ENCODE data around the gene KLF17.

The KLF17 gene

DNA sequence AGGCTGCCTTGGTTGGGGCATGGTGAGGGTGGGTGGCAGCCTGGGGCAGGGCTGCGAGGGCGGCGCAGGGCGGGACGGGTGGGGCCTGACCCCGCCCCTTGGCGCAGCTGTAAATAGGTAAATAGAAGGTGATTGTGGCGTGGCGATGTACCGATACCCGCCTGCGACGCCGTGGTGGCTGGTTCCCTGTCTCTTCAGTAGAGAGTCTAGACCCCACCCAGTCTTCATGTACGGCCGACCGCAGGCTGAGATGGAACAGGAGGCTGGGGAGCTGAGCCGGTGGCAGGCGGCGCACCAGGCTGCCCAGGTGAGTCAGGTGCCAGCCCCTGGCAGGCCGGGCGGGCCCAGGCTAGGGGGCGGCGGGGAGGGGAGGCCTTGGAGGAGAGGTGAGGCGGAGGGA lies at the start of gene KLF17:
Gene KLF17 (plus strand): TSS at position 140 of the 400 bp plus-strand sequence. CDS start 87 bp downstream, at position 227.
- no peak for DNase-seq

DNA sequence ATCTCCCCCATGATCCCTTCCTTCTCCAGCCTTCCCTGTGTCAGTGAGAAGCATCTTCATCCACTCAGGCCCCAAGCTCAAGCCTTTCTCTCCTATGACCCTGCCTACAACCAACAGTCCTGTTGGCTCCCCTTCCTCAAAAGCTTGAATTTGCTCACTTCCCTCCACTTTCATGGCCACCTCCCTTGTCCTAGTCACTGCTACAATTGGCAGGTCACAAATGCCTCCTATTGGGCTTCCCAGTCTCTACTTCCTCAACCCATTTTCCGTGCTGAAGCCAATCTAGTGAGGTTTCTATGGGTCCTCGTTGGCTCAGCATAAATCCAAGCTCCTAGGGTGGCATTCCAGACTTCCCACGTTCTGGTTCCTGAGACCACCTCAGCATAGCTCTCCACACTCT lies 47.2 kb upstream of the KLF17 start:
- no peak for DNase-seq

DNA sequence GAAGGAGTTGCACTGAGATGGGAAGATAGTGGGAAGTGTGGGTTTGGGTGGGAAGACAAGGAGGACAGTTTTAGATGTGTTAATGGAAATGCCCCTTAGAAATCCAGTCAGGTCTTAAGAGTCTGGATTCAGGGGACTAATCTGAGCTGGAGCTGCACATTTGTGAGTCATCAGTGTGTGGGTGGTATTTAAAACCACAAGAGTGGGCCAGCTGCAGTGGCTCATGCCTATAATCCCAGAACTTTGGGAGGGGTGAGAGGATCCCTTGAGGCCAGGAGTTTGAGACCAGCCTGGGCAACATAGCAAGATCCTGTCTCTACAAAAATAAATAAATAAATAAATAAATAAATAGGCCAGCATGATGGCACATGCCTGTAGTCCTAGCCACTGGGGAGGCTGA lies 46.4 kb upstream of the KLF17 start:
- DNase-seq, result no peak

- no peak for DNase-seq
Observed at GRCh38 chr1:44072821-44073220, 45.8 kb upstream of the KLF17 start.

DNA sequence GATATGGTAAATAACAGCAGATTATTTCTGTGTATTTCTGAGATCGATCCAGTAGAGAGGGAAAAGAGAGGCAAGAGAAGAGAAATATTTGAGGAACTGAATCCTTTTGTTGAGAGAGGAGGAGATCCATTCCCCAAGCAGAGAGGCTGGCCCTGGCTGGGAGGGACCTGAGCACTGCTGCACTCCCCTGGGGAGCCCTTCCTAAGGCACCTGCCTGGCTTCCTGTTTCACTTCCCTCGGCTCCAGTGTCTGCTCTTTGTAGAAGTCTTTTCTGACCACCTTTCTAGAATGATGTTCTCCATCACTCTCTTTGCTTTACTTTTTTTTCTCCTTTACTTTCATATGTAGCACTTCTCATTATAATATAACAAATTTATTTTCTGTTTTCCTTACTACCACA lies 45.1 kb upstream of the KLF17 start:
- DNase-seq, result no peak

DNA sequence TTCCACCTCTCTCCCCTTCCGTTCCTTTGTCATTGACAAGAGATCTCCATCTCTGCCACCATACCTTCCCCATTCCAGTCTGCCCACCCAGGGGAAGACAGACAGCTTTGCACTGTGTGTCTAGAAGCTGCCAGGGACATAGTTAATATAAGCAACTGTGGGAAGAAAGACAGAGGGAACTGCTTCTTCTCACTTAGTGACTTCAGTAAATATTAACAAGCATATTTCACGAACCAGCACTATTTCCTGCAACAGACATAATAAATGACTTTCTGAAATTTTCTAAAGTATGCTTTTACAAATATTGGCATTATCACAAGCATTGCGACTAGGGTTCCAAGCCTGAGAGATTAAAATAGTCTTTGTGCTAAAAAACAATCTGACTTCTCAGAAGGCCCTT lies 44.2 kb upstream of the KLF17 start:
- DNase-seq, result no peak

GRCh38 chr1:44076066-44076465 lies 42.6 kb upstream of the KLF17 start:
- DNase-seq, result no peak

DNA sequence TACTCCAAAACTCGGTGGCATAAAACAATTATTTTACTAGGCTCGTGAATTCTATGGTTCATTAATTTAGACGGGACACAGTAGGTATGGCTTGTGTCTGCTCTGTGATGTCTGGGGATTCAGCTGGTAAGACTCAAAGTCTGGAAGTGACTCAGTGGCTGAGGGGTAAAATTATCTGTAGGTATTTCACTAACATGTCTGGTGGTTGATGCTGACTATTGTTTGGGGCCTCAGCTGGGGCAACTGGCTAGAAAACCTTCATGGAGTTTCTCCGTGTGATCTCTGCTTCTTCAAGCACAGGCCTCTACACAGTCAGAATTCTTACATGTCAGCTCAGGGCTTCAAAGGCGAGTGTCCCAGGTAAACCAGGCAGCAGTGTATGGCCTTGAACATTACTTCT lies 41.2 kb upstream of the KLF17 start:
- no peak for DNase-seq

DNA sequence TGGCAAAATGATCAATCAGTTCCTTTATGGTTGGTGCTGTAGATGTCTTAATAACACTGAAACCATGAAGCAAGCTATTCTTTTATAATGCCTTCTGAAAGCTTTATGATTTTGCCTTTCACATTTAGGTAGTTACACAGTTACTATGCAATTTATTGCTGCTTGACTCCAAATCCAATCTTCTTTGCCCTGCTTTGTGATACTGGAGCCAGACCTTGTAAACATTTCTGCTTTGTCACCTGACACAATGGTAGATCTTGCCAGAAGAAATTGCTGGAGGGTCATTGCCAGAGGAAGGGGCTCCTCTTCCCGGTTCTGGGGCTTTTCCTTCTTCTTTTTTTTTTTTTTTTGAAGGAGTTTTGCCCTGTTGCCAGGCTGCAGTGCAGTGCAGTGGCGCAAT lies 40.5 kb upstream of the KLF17 start:
- DNase-seq, result no peak

DNA sequence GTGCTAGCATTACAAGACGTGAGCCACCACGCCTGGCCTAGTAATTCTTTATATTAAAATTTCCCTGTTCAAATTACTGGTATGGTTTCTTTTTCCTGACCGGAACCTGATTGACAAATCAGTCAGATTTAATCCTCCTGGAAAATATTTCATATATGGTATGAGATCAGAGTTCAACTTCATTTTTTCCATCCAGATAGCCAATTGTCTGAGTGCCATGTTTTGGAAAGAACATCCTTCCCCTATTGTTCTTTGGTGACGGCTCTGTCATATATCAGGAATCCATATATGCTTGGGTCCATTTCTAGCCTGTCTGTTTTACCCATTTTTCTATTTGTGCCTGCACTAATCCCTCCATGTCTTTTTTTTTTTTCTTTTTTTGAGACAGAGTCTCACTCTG lies 39.1 kb upstream of the KLF17 start:
- no peak for DNase-seq

- DNase-seq, result no peak
Observed at GRCh38 chr1:44084998-44085675, 33.5 kb upstream of the KLF17 start.

- DNase-seq, result no peak
Observed at GRCh38 chr1:44086692-44087474, 31.7 kb upstream of the KLF17 start.

- no peak for DNase-seq
Observed at GRCh38 chr1:44089371-44090048, 29.1 kb upstream of the KLF17 start.

DNA sequence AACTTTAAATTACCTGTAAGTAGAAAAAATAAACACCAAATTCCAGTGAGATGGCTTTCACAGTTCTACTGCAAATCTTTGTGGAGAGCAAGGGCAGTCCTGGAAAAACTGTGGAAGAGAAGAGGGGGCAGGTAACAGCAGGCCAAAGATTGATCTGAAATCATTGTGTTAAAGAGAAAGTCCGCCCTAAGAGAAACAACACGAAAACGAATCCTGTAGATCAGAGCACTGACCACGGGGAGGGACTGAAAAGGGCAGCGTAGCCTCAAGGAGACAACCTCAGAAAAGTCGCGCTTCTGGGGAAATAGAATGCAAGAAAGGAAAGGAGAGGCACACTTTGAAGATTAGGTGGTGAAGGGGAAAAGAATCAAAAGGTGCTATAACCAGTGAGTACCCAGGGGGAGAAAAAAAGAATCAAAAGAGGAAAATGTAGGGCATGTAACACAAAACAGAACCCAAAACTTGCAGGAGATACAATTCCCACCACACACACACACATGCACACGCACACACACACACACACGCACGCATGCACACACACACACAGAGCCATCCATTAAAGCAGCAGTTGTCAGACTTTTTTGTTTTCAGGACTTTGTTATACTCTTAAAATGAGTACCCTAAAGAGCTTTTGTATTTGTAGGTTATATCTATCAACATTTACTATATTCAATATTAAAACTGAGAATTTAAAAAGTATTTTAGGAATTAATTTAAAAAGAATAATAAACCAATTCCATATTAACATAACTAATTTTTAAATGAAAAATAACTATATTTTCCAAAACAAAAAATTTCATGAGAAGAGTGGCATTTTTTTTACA lies 28.0 kb upstream of the KLF17 start:
- DNase-seq, result no peak

GRCh38 chr1:44094047-44094446 lies 24.6 kb upstream of the KLF17 start:
- no peak for DNase-seq

DNA sequence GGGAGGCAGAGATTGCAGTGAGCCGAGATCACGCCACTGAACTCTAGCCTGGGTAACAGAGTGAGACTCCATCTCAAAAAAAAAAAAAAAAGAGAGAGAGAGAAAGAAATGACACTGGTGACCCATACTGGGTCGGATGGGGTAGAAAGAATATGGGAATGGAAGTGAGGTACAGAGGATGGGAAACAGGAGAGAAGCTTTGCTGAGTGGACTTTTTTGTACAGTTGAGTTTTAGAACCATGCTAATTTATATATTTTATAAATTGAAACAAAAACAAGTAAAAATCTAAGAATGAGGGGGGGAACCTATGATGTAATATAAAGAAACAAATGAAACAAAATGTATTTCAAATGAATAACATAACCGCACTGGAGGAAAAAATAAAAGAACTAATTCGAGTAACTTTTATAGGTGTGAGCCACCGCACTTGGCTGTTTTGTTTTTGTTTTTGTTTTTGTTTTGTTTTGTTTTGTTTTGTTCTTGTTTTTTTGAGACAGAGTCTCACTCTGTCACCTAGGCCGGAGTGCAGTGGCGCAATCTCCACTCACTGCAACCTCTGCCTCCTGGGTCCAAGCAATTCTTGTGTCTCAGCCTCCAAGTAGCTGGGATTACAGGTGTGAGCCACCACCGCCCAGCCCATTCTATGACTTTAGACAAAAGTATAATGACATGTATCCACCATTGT lies 18.3 kb upstream of the KLF17 start:
- no peak for DNase-seq

DNA sequence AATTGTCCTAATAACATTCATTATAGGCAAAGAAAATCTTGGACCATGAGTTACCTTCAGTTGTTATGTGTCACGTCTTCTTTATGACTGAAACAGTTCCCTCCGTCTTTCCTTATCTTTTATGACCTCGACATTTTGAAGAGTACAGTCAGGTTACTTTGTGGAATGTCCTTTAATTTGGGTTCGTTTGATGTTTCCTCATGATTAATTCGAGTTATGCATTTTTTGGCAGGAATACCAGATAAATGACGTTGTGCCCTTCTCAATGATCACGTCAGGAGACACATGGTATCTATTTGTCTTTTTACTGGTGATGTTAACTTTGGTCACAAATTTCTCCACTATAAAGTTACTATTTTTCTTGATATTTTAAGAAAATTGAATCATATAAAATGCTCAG lies 17.3 kb upstream of the KLF17 start:
- no peak for DNase-seq

DNA sequence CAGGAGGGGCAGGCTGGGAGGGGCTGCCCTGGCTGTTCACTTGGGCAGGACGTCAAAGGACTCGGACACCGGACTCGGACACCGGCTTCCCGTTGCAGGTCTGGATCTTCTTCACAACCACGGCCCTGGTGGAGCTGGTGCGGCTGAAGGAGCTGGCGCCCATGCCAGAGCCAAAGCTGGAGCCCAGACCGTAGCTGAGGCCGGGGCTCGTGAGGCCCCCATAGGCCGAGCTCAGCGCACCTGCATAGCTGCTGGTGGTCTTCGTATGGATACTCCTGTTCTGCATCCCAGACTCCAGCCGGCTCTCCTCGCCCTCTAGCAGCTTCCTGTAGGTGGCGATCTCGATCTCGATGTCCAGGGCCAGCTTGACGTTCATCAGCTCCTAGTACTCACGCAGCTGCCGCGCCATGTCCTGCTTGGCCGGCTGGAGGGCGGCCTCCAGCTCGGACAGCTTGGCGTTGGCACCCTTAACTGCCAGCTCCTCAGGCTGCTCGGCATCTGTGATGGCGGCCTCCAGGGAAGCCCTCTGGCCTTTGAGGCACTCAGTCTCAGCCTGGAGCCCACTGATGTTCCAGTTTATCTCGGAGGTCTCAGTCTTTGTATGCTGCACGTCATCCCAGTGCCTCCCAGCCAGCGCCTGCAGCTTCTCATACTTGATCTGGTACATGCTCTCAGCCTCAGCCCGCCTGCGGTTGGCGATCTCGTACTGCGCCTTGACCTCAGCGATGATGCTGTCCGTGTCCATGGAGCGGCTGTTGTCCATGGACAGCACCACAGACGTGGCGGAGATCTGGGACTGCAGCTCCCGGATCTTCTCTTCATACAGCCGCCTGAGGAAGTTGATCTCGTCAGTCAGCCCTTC lies 15.1 kb upstream of the KLF17 start:
- peak in 1 of 14 donors; percentile 1 for DNase-seq

GRCh38 chr1:44105810-44106209 lies 12.8 kb upstream of the KLF17 start:
- no peak for DNase-seq

GRCh38 chr1:44108241-44108640 lies 10.4 kb upstream of the KLF17 start:
- no peak for DNase-seq

DNA sequence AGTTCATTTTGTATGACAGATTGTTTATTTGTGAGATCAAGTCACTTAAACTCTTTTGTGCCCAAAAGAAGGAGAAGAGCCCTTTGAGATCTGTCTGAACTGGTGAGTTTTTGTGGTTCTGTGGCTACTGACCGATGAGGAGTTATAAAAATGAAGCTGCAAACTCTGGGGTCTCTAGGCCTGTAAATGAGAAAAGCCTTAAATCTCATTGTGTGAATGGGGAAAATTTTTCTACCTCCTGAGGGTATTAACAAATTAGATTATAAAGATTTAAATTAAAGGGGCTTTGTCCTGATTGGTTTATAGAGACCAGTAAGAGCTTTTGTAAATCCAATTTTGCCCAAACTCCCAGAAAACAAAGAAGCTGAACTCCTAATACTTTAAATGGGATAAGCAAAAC lies 9.7 kb upstream of the KLF17 start:
- DNase-seq, result no peak

All from C1 segment of cervical spinal cord (tissue), 14 donors.